Type B pancreatic cell (in vitro differentiated cells): Measurements from ENCODE around the gene MYBPC2. TPM values are rescaled to one million over a fixed set of nuclear protein-coding genes. Genes with fewer than 3 reads are reported as not detected.

Source experiments
- DNase-seq: peaks from one replicate; pipeline ENCODE4 v3.0.0; 2021; ENCODE audit warnings: mixed read lengths; ENCODE audit not compliant: unreplicated experiment; ENCODE audit errors: extremely low spot score
- H3K27ac Mint-ChIP-seq: 2 replicates; pipeline ENCODE4 v1.8.0; 2021; ENCODE audit warnings: mild to moderate bottlenecking, mixed read lengths
- H3K27me3 Mint-ChIP-seq: 2 replicates; pipeline ENCODE4 v1.8.0; 2021; ENCODE audit warnings: mixed read lengths
- H3K36me3 Mint-ChIP-seq: 2 replicates; pipeline ENCODE4 v1.8.0; 2021; ENCODE audit warnings: mixed read lengths
- H3K4me1 Mint-ChIP-seq: one replicate; pipeline ENCODE4 v1.8.0; 2021; ENCODE audit warnings: mixed read lengths; ENCODE audit not compliant: unreplicated experiment
- H3K4me3 Mint-ChIP-seq: 2 replicates; pipeline ENCODE4 v1.8.0; 2021; ENCODE audit warnings: mild to moderate bottlenecking, mixed read lengths
- H3K9me3 Mint-ChIP-seq: 2 replicates; pipeline ENCODE4 v1.8.0; 2021; ENCODE audit warnings: mixed read lengths
- CTCF ChIP-seq: fragments of 200-600 bp; sonication (generic); conservative IDR thresholded peaks from 2 replicates; pipeline ENCODE4 v1.5.0; 2021; ENCODE audit warnings: antibody characterized with exemption, mild to moderate bottlenecking
- total RNA-seq: library from RNA; stranded (reverse); gene quantifications from 2 replicates; pipeline ENCODE4 v1.2.1, GENCODE V29; 2021; ENCODE audit warnings: low replicate concordance

Gene MYBPC2
- total RNA-seq, 1 donor from 2014 or later, result 0.12 TPM

- H3K36me3 Mint-ChIP-seq, result no peaks in the 10 kb centered on the region
- no peak for TF ChIP-seq CTCF
- no peaks in the 10 kb centered on the region for H3K4me1 Mint-ChIP-seq
- H3K9me3 Mint-ChIP-seq, result no peaks in the 10 kb centered on the region
- no peak for DNase-seq
- no peak overlapping the region for H3K4me3 Mint-ChIP-seq
- no peaks in the 10 kb centered on the region for H3K27me3 Mint-ChIP-seq
- no peak overlapping the region for H3K27ac Mint-ChIP-seq
Measured at GRCh38 chr19:50413096-50413495, 19.6 kb upstream of the MYBPC2 start.

DNA sequence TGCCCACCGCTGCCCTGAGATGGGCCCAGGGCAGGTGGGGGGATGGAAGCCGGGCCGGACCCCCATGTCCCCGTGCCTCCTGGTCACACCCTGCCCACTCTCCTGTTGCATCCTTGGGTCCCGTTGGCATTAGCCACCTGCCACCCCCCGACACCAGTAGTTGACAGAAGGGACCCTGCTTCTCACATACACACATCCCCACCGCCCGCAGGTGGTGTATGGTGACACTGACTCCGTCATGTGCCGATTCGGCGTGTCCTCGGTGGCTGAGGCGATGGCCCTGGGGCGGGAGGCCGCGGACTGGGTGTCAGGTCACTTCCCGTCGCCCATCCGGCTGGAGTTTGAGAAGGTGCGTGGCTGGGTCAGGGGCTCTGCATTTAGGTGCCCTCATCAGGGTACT is 19.2 kb upstream of the MYBPC2 start:
- no peak for DNase-seq
- Mint-ChIP-seq H3K36me3 (no peaks in the 10 kb centered on the region), H3K4me1 (no peaks in the 10 kb centered on the region), H3K27ac (no peak overlapping the region), H3K27me3 (no peaks in the 10 kb centered on the region), H3K9me3 (no peaks in the 10 kb centered on the region), H3K4me3 (no peak overlapping the region)
- no peak for TF ChIP-seq CTCF

GRCh38 chr19:50414864-50415660 is 17.6 kb upstream of the MYBPC2 start:
- no peaks in the 10 kb centered on the region for H3K9me3 Mint-ChIP-seq
- H3K4me3 Mint-ChIP-seq, result no peak overlapping the region
- H3K27ac Mint-ChIP-seq, result no peak overlapping the region

GRCh38 chr19:50415661-50416033 is 17.0 kb upstream of the MYBPC2 start:
- Mint-ChIP-seq H3K9me3 (no peaks in the 10 kb centered on the region), H3K27me3 (peaks cover 16% of the 10 kb centered on the region), H3K4me3 (no peak overlapping the region), H3K36me3 (peaks cover 4% of the 10 kb centered on the region), H3K4me1 (peaks cover 7% of the 10 kb centered on the region), H3K27ac (no peak overlapping the region)
- DNase-seq, result no peak
- no peak for TF ChIP-seq CTCF

More at GRCh38 chr19:50414864-50415660, 17.6 kb upstream of the MYBPC2 start:
- TF ChIP-seq CTCF, result peak; percentile 91
- Mint-ChIP-seq H3K4me1 (peaks cover 7% of the 10 kb centered on the region), H3K36me3 (peaks cover 4% of the 10 kb centered on the region), H3K27me3 (peaks cover 12% of the 10 kb centered on the region)
- no peak for DNase-seq

- Mint-ChIP-seq H3K36me3 (peaks cover 4% of the 10 kb centered on the region), H3K27me3 (peaks cover 20% of the 10 kb centered on the region), H3K4me1 (peaks cover 7% of the 10 kb centered on the region), H3K9me3 (no peaks in the 10 kb centered on the region), H3K27ac (no peak overlapping the region), H3K4me3 (no peak overlapping the region)
- DNase-seq, result no peak
- peak; percentile 21 for TF ChIP-seq CTCF
Measured at GRCh38 chr19:50416034-50416977, 16.4 kb upstream of the MYBPC2 start.
